ENCODE data around the gene MRPL54. TPM values are rescaled to one million over a fixed set of nuclear protein-coding genes. Genes with fewer than 3 reads are reported as not detected.

The MRPL54 gene
- total RNA-seq, 2 experiments from 2014 or later = 47.4 to 50.9 TPM

GRCh38 chr19:3767050-3767449 is 4.6 kb downstream of the MRPL54 start:
- peaks cover 14% of the 10 kb centered on the region for H3K4me1 Mint-ChIP-seq (ENCODE audit: low read depth)
- ChIA-PET POLR2A (no interaction called here), CTCF (no interaction called here)
- peaks cover 12% of the 10 kb centered on the region for H3K36me3 Mint-ChIP-seq (ENCODE audit: low read depth)
- no peaks in the 10 kb centered on the region for H3K9me3 Mint-ChIP-seq
- DNase-seq = no peak
- ATAC-seq = no peak
- TF ChIP-seq CTCF (IDR thresholded peaks at IDR 0.05) = no peak
- no peak overlapping the region for H3K27ac Mint-ChIP-seq
- no peak overlapping the region for H3K4me3 Mint-ChIP-seq
- intact Hi-C loops (cut with micrococcal nuclease) = loop anchor here (10.0 kb wide), 1 partner anchor 48 kb away; no protein-coding TSS in a partner anchor
- no peaks in the 10 kb centered on the region for H3K27me3 Mint-ChIP-seq

- ChIA-PET POLR2A (no interaction called here), CTCF (no interaction called here)
- no peak overlapping the region for H3K27ac Mint-ChIP-seq
- DNase-seq (no peak), ATAC-seq (no peak)
- intact Hi-C loops (cut with micrococcal nuclease) = loop anchor here (10.0 kb wide), 1 partner anchor 47 kb away; no protein-coding TSS in a partner anchor
- H3K9me3 Mint-ChIP-seq = no peaks in the 10 kb centered on the region
- H3K36me3 Mint-ChIP-seq (ENCODE audit: low read depth) = peaks cover 10% of the 10 kb centered on the region
- H3K4me1 Mint-ChIP-seq (ENCODE audit: low read depth) = peaks cover 9% of the 10 kb centered on the region
- no peaks in the 10 kb centered on the region for H3K27me3 Mint-ChIP-seq
- H3K4me3 Mint-ChIP-seq = no peak overlapping the region
- TF ChIP-seq CTCF (IDR thresholded peaks at IDR 0.05) = no peak
Observed at GRCh38 chr19:3768015-3768747, 5.7 kb downstream of the MRPL54 start.

- Mint-ChIP-seq H3K4me3 (no peak overlapping the region), H3K36me3 (ENCODE audit: low read depth) (peaks cover 10% of the 10 kb centered on the region), H3K9me3 (no peaks in the 10 kb centered on the region), H3K27ac (no peak overlapping the region), H3K27me3 (no peaks in the 10 kb centered on the region), H3K4me1 (ENCODE audit: low read depth) (peaks cover 7% of the 10 kb centered on the region)
- POLR2A ChIA-PET = interaction anchor here (0.5 to 1.4 kb wide), 2 partner anchors 16 to 68 kb away, joined by 3 to 4 read pairs; partner anchors contain the start of gene PIP5K1C
- no peak for TF ChIP-seq CTCF (IDR thresholded peaks at IDR 0.05)
- CTCF ChIA-PET = no interaction called here
- ATAC-seq (no peak), DNase-seq (no peak)
- intact Hi-C loops (cut with micrococcal nuclease) = loop anchor here (10.0 kb wide), 1 partner anchor 46 kb away; no protein-coding TSS in a partner anchor
Observed at GRCh38 chr19:3768748-3769099, 6.2 kb downstream of the MRPL54 start.

GRCh38 chr19:3769494-3769893 is 7.0 kb downstream of the MRPL54 start:
- ChIA-PET CTCF (no interaction called here), POLR2A (interaction anchor here (1.4 kb wide), 1 partner anchor 16 kb away, joined by 4 read pairs; no protein-coding TSS in a partner anchor)
- no peak for DNase-seq
- H3K4me1 Mint-ChIP-seq (ENCODE audit: low read depth) = peaks cover 7% of the 10 kb centered on the region
- intact Hi-C loops (cut with micrococcal nuclease) = loop anchor here (10.0 kb wide), 1 partner anchor 45 kb away; no protein-coding TSS in a partner anchor
- H3K36me3 Mint-ChIP-seq (ENCODE audit: low read depth) = peaks cover 10% of the 10 kb centered on the region
- no peak for TF ChIP-seq CTCF (IDR thresholded peaks at IDR 0.05)
- no peak overlapping the region for H3K27ac Mint-ChIP-seq
- H3K27me3 Mint-ChIP-seq = no peaks in the 10 kb centered on the region
- no peak overlapping the region for H3K4me3 Mint-ChIP-seq
- no peak for ATAC-seq
- no peaks in the 10 kb centered on the region for H3K9me3 Mint-ChIP-seq

Data from activated CD8-positive, alpha-beta T cell treated with anti-CD3 and anti-CD28 coated beads for 36 hours (primary cell).